HG02938 (cell line): ENCODE results near the gene FAM25C.
"Not testable (repeated sequence)": the region's sequence is repeated elsewhere in the genome, so short reads cannot be mapped to it uniquely, and the experiment has no call there.

ENCODE experiments used
- ATAC-seq: cut with Tn5 transposase; IDR thresholded peaks from one replicate; pipeline ENCODE4 v1.9.1; 2021; ENCODE audit warnings: mild to moderate bottlenecking, moderate library complexity; ENCODE audit not compliant: unreplicated experiment

Gene FAM25C

DNA sequence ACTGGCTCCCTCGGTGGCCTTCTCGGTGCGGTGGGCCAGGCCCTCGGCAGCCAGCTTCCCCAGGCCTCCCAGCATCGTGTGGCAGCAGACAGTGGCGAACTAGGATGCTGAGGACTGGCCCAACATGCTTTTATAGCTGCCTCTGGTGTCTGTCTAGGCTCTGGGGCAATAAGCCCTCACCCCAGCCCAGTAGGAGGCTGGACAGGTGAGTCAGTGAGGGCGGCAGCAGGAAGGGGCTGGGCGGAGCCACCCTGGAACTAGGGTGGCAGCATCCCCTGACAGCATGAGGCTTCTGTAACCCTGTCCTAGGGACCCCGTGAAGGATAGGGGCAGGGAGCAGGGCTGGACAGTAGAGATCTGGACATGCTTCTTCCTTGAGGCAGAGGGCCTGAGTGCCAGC, at the start of gene FAM25C:
Gene FAM25C, minus strand, starts transcription at position 101 of the 400 bp plus-strand sequence. Its CDS starts 26 bp downstream, at position 75.
- not testable (repeated sequence) for ATAC-seq

- ATAC-seq = not testable (repeated sequence)
These were observed 45.0 kb upstream of the FAM25C start for GRCh38 chr10:48044557-48044956.

DNA sequence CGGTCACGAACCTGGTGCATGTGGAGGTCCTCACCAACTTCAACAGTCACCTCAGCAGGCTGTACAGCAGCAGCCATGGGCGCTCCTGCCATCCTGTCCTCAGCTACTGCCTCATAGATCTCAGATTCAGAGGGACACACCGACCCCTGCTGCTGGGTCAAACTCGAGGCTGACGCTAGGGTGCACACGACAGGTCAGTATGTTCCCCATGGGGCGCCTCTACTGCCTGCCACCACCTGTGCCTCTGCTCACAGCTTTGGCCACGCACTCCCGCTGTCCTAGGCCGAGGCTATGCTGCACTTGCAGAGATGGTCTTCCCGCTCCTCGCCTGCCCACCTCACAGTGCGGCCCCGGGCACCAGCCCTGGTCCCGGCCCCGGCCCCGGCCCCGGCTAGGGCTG, 31.8 kb upstream of the FAM25C start:
- not testable (repeated sequence) for ATAC-seq

DNA sequence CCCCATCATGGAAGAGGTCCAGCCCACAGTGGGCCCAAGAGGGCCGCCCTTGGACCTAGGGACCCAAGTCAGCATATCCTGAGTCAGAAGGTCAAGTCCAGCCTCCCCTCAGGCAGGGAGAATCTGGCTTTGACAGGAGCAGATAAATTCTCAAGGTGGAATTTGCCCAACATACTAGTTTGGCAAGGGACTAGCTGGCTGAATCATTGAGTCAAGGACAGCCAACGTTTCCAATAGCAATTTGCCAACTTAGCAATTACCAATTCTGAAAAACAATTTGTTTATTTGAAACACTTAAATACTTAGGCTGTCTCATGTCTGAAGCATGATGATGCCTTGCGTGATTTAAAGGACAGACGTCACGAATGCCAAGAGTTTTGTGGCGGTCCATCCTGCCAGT, 2.7 kb upstream of the FAM25C start:
- not testable (repeated sequence) for ATAC-seq

DNA sequence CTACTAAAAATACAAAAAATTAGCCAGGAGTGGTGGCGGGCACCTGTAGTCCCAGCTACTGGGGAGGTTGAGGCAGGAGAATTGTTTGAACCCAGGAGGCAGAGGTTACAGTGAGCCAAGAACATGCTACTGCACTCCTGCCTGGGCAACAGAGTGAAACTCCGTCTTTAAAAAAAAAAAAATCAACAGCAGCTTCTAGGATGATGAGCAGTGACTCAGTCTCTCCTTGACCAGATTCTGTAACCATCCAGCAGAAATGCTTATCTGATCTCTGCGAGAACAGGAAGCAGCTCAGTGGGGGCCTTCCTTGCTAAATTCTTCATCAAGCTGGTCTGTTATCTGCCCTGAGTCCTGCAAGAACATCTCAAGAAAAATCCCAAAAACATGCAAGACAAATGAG, 5.5 kb downstream of the FAM25C start:
- ATAC-seq = not testable (repeated sequence)

GRCh38 chr10:47992560-47992959, 7.0 kb downstream of the FAM25C start:
- not testable (repeated sequence) for ATAC-seq

GRCh38 chr10:47991706-47992105, 7.9 kb downstream of the FAM25C start:
- not testable (repeated sequence) for ATAC-seq

DNA sequence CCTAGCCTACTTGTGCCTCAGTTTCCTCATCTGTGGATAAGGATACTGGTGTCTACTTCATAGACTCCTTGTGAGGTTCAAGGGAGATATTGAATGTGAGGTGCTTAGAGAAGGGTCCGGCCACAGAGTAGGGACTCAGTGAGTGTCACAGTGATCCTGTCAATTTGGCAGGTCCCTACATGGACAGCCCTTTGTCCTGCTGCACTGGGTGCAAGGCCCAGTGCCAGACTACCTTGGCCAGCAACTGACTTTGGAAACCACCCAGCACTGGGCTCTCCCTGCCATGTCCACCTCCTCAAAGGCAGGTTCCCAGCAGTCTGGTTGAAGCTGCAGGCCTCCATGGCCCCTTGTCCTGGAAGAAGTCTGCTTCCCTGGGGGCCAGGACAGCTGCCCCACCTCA, 9.5 kb downstream of the FAM25C start:
- ATAC-seq = not testable (repeated sequence)

DNA sequence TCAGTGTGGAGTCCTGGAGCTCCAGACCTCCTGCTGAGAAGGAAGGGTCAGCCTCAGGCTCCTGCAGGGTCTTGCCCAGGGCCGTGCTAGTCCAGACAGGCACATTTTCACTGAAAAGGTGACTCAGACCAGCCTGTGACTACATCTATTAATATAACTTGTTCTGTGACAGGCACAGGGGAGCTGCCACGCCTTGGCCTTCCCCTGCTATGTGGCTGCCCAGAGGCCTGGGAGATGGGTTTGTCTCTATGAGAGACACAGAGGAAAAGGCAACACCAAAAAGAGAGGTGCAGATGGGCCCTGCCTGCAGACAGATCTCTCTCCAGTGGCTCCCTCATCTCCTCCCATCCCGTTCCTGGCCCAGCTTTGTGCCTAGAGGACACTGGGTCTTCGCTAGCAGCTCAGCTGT, 10.0 kb downstream of the FAM25C start:
- ATAC-seq = not testable (repeated sequence)

GRCh38 chr10:47988718-47989541, 10.7 kb downstream of the FAM25C start:
- not testable (repeated sequence) for ATAC-seq

DNA sequence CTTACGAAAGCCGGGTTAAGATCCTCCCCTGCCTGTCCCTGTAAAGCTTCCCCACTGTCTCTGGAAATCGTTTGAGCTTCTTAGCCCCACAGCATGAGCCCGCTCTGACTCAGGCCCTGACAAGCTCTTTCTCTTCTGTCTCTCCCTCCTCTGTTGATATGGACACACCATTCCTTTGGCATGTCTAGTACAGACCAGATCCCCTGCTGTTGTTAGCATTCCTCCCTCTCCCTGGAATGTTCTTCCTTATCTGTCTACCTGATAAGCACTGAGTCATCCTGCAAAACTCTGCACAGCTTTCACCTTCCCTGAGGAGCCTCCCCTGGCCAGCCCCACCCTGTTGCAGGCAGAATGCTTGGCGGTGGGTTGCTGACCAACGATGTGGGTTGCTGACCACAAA, 11.6 kb downstream of the FAM25C start:
- not testable (repeated sequence) for ATAC-seq

DNA sequence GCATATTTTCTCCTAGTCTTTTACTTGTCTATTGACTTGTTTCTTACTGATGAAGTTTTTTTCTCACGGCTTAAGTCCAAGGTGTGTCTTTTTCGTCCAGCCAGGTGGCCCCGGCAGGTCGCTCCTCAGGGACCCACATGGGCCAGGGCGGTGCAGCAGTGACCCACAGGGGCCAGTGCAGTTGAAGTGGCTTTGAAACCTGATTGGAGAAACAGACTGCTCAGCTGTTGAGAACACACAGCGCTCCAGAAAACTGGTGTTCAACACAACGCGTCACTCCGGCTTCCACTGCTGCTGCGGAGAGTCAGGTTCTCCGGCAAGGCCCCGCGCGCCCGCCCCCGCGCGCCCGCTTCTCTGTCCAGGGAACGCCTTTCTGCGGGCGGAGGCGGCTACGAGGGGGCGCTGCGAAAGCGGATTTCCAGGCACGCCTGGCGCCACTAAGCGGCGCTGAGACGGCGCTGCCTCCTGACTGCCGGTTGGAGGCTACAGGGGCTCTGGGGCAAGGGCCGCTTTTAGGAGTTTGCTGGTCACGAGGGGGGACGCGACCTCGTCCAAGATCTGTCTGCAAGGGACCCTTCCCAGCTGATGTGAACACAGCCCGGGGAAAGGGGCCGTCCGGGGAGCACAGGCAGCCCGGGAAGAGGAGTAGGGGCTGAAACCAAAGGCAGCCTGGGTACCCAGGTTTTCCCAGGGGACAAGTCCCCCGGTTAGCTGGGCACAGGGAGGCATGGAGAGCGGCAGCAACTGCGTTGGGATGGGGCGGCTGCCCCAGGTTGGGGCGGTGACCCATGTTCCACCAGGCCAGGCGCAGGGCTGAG, 13.0 kb downstream of the FAM25C start:
- not testable (repeated sequence) for ATAC-seq

DNA sequence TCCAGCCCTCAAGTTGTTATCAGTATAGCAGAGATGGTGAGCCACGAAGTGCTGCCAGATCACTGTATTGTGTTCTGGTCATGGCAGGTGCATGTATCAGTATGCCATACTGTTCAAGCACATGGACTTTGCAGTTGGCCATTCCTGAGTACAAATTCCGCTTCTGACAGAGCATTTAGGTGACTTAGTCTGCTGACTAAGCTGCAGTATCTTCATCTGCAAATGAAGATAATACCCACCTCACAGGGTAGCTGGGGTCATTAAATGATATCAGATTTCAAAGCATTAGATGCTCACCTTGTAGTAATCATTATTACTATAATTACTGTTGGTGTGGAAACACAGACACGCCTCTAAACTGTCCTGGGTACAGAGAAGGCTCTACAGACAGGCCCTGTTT, 24.2 kb downstream of the FAM25C start:
- ATAC-seq = not testable (repeated sequence)

DNA sequence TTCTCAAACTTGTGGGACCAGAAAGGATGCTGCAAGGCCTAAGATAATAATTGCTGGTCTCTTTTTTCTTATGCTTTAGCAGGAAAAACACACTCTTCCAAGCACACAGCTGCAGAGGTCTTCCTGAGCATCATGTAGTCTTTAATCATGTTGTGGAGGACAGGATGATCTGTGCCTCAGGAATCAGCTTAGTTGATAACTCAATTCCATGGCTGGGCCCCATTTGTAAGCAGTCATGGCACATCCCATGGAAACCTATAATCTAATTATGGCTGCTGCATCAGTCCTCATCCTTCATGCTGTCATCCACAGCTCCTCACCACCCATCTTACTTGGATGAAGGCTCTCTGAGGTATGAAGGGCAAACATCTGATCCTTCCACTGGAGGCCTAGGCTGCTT, 26.5 kb downstream of the FAM25C start:
- not testable (repeated sequence) for ATAC-seq

DNA sequence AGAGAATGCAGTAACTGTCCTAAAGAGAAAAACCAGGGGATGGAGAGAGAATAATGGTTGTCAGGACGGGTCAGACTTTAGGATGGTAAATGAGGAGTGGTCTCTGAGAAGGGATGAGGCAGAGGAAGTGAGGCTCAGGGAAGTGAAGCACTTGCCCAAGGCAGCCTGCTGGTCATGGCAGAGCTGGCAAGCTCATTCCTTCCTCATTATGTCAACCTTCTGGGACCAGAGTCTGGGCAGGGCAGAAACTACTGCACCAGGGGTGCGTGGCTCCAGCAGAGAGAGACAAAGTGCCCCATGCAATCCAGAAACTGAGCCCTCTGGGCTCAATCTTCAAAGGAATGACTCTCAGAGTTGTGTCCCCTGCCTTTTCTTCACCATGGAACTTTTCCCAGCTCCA, 27.5 kb downstream of the FAM25C start:
- not testable (repeated sequence) for ATAC-seq

DNA sequence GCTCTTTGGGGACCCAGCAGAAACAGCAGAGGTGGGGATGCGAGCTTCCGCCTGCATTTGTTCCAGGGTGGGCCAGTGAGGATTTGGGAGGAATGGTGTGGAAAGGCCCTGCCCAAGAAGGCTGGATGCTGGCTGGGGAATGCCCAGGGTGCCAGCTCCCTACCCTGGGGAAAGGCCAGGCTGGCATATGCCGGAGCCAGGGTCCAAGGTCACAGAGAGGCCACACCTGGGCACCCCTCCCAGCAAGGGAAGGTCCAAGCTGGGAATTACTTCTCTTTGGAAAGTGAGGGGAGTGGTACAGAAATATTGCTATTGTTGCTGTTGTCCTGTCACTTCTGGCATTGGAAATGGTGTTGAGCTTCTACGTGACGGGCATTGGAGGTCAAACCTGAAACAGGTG, 28.0 kb downstream of the FAM25C start:
- ATAC-seq = not testable (repeated sequence)

DNA sequence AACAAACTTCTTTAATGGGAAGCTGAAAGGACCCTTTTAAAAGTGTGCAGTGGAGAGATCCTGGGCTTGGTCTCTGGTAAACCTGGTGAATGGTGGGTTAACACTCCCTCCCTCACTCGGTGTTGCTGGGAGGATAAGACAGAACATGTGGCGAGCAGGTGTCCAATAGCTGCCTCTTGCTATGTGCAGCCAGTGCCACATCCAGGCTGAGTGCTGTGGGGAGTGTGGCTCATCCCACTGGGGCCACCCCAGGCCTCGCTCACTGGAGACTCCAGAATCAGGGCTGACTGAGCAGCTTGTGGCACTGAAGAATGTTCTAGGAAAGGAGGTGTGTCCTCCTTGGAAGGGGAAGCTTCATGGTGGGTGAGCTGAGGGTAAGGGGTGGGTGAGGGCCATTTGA, 29.5 kb downstream of the FAM25C start:
- not testable (repeated sequence) for ATAC-seq

DNA sequence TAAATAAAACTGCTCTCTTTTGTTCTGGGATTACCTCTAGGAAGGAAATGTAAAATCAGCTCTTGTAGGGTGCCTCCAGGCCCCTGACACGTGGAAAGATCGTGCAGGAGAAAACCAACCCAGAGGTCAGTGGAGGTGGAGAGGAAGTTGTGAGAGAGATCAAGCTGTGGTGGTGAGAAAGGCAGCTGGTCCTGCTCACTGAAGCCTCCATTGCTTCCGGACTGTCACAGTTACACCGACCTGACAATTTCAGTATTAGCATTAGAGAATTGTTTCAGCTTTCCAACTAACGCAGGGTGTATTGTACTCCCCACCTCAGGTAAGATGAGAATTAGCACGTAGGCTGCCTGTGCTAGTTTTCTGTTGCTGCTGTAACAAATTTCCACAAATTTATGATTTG, 30.6 kb downstream of the FAM25C start:
- not testable (repeated sequence) for ATAC-seq

- ATAC-seq = not testable (repeated sequence)
These were observed 35.1 kb downstream of the FAM25C start for GRCh38 chr10:47964280-47965063.

DNA sequence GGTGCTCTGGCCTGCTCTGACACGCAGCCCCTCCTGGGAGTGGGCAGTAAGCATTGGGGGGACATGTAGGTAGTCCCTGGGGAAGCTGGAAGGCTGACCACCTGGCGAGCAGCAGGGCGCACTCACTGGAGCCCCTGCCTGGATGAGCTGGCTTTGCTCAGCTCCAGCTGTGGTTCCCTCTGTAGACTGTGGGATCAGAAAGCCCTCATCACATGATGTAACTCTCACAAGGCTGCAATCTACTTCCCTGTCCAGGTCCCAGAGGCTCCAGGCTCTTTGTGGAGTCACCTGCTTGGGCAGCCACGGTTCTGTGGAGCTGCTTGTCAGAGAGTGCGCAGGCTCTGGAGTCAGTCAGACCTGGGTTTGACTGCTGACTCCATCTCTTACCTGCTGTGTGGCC, 36.8 kb downstream of the FAM25C start:
- not testable (repeated sequence) for ATAC-seq

- not testable (repeated sequence) for ATAC-seq
These were observed 38.9 kb downstream of the FAM25C start for GRCh38 chr10:47960699-47961098.
